Stomach (tissue), 9 donors: ENCODE data around the gene MYT1. TPM values are rescaled to one million over a fixed set of nuclear protein-coding genes. Genes with fewer than 3 reads are reported as not detected.

Experiments
- DNase-seq, 2 donors: peaks; one replicate each; pipeline versions ENCODE4 v3.0.0 to v3.0.0-alpha.2; 2013 to 2019
- H3K27ac ChIP-seq, 5 donors: fragments of 200-600 bp in 4 of 5; sonication (generic) in 4 of 5; one replicate each; pipeline ENCODE4 v1.5.1; 2013 to 2019; ENCODE audit warnings: mild to moderate bottlenecking in 1 of 5, moderate library complexity in 1 of 5
- H3K27me3 ChIP-seq, 3 donors: fragments of 200-600 bp; sonication (generic); one replicate each; pipeline ENCODE4 v1.5.1; 2017 to 2019; ENCODE audit warnings: mixed run types in 1 of 3
- H3K36me3 ChIP-seq, 4 donors: fragments of 200-600 bp; sonication (generic); 1 replicate in 3 of 4; 2 replicates in 1 of 4; pipeline ENCODE4 v1.5.1; 2016 to 2019
- H3K4me1 ChIP-seq, 4 donors: fragments of 200-600 bp; sonication (generic); one replicate each; pipeline ENCODE4 v1.5.1; 2016 to 2019
- H3K4me3 ChIP-seq, 4 donors: fragments of 200-600 bp; sonication (generic) in 3 of 4; one replicate each; pipeline ENCODE4 v1.5.1; 2016 to 2019; ENCODE audit warnings: mild to moderate bottlenecking in 1 of 4
- H3K9me3 ChIP-seq, 4 donors: fragments of 200-600 bp; sonication (generic); one replicate each; pipeline ENCODE4 v1.5.1; 2016 to 2019
- CTCF ChIP-seq, 7 experiments: fragments of 450-650 bp in 4 of 7; fragments of 200-600 bp in 3 of 7; sonication (generic) in 3 of 7; IDR thresholded peaks; one replicate each; pipeline ENCODE4 v1.5.1; 2016 to 2019; ENCODE audit warnings: antibody characterized with exemption in 7 of 7, control low read depth in 2 of 7, mild to moderate bottlenecking in 1 of 7
- EP300 ChIP-seq: sonication (generic); formaldehyde crosslinking; IDR thresholded peaks from one replicate; pipeline ENCODE4 v1.6.1; 2017; ENCODE audit warnings: antibody characterized with exemption
- POLR2A ChIP-seq, 4 donors: fragments of 450-650 bp; IDR thresholded peaks; one replicate each; pipeline ENCODE4 v1.6.1; 2016; ENCODE audit warnings: antibody characterized with exemption in 4 of 4, control low read depth in 2 of 4, mild to moderate bottlenecking in 1 of 4, moderate library complexity in 1 of 4
- POLR2AphosphoS5 ChIP-seq, 3 donors: sonication (generic); formaldehyde crosslinking; IDR thresholded peaks; one replicate each; pipeline ENCODE4 v1.6.1; 2016; ENCODE audit warnings: antibody characterized with exemption in 3 of 3
- WGBS, 5 donors: extraction: QIAGEN DNeasy Blood & Tissue Kit in 3 of 5; methylation state at CpG; one replicate each; pipeline versions ENCODE4 v1.1.5 to v1.1.7; 2013 to 2018; 5-methylcytosine and 5-hydroxymethylcytosine counted together
- intact Hi-C: fragments of 100-400 bp; cut with DNase I; formaldehyde crosslinking; loops from one replicate; pipeline ENCODE4 v1.15.1; 2023; ENCODE audit warnings: low total_unique reads
- polyA plus RNA-seq, 3 donors: library from polyadenylated mRNA; stranded (reverse); fragments of 200-250 nt; gene quantifications; one replicate each; pipeline ENCODE4 v1.2.3, GENCODE V29; 2013
- total RNA-seq, 5 donors: library from RNA; depleted of rRNA; stranded (reverse); fragments of >200 nt; gene quantifications; one replicate each; pipeline versions ENCODE4 v1.1.0 to v1.2.3, GENCODE V29; 2014 to 2016
- donor health status: healthy with polysubstance abuse.
- donor health status: Bipolar disorder and iron deficiency.
- donor health status: healthy.

MYT1 gene
- total and polyA plus RNA-seq, 8 donors, result 0.08 to 0.55 (median 0.25) TPM; not detected in 5

- H3K27ac ChIP-seq, result no peak overlapping the region
- H3K4me3 ChIP-seq, result no peak overlapping the region
- no peaks in the 10 kb centered on the region for H3K9me3 ChIP-seq
- H3K36me3 ChIP-seq, result no peaks in the 10 kb centered on the region
- WGBS, 5 donors, result 37 to 41% (median 41%) methylated on average over 6 to 9 of the region's 9 CpGs
- H3K27me3 ChIP-seq, result peaks cover 0 to 79% (median 14%) of the 10 kb centered on the region in 3 donors
- no peak for TF ChIP-seq POLR2A (IDR thresholded peaks at IDR 0.05)
- no peak for TF ChIP-seq EP300
- TF ChIP-seq CTCF (IDR thresholded peaks at IDR 0.05), result no peak
- TF ChIP-seq POLR2AphosphoS5 (IDR thresholded peaks at IDR 0.05), result no peak
- DNase-seq, result peak in 1 of 2 donors; percentile 49
- H3K4me1 ChIP-seq, result no peaks in the 10 kb centered on the region
- intact Hi-C loops, result no loop called here
Observed at GRCh38 chr20:64192406-64192805, 28.2 kb downstream of the MYT1 start.

GRCh38 chr20:64193058-64193457 is 28.8 kb downstream of the MYT1 start:
- H3K27ac ChIP-seq, result no peak overlapping the region
- peaks cover 0 to 83% (median 18%) of the 10 kb centered on the region in 3 donors for H3K27me3 ChIP-seq
- H3K36me3 ChIP-seq, result no peaks in the 10 kb centered on the region
- H3K4me1 ChIP-seq, result no peaks in the 10 kb centered on the region
- intact Hi-C loops, result no loop called here
- H3K4me3 ChIP-seq, result no peak overlapping the region
- H3K9me3 ChIP-seq, result no peaks in the 10 kb centered on the region
- no peak for DNase-seq
- 58 to 80% (median 69%) methylated on average over 3 of the region's 3 CpGs for WGBS, 5 donors
- TF ChIP-seq POLR2AphosphoS5 (IDR thresholded peaks at IDR 0.05) (no peak), EP300 (no peak), CTCF (IDR thresholded peaks at IDR 0.05) (no peak), POLR2A (IDR thresholded peaks at IDR 0.05) (no peak)

GRCh38 chr20:64194269-64194668 is 30.0 kb downstream of the MYT1 start:
- DNase-seq, result no peak
- H3K4me3 ChIP-seq, result no peak overlapping the region
- H3K27me3 ChIP-seq, result peaks cover 0 to 85% (median 18%) of the 10 kb centered on the region in 3 donors
- TF ChIP-seq CTCF (IDR thresholded peaks at IDR 0.05), result no peak
- no peak for TF ChIP-seq POLR2AphosphoS5 (IDR thresholded peaks at IDR 0.05)
- no peak for TF ChIP-seq POLR2A (IDR thresholded peaks at IDR 0.05)
- no peak for TF ChIP-seq EP300
- no peaks in the 10 kb centered on the region for H3K9me3 ChIP-seq
- H3K4me1 ChIP-seq, result no peaks in the 10 kb centered on the region
- no peak overlapping the region for H3K27ac ChIP-seq
- intact Hi-C loops, result no loop called here
- H3K36me3 ChIP-seq, result no peaks in the 10 kb centered on the region

- intact Hi-C loops, result no loop called here
- whole genome bisulfite sequencing, 5 donors, result 70 to 83% (median 80%) methylated on average over 15 of the region's 15 CpGs
- no peaks in the 10 kb centered on the region for H3K36me3 ChIP-seq
- TF ChIP-seq CTCF (IDR thresholded peaks at IDR 0.05), result no peak
- no peak for TF ChIP-seq EP300
- TF ChIP-seq POLR2A (IDR thresholded peaks at IDR 0.05), result no peak
- no peak for TF ChIP-seq POLR2AphosphoS5 (IDR thresholded peaks at IDR 0.05)
- no peak for DNase-seq
- no peaks in the 10 kb centered on the region for H3K9me3 ChIP-seq
- no peak overlapping the region for H3K27ac ChIP-seq
- H3K4me3 ChIP-seq, result no peak overlapping the region
- H3K27me3 ChIP-seq, result peaks cover 0 to 85% (median 18%) of the 10 kb centered on the region in 3 donors
- H3K4me1 ChIP-seq, result no peaks in the 10 kb centered on the region
Observed at GRCh38 chr20:64196309-64196708, 32.1 kb downstream of the MYT1 start.
